ENCODE measurements around the gene B4GALT5.

B4GALT5 gene

GRCh38 chr20:49699200-49699992 is 14.3 kb downstream of the B4GALT5 start:
- no peak for DNase-seq

- DNase-seq: no peak
Observed at GRCh38 chr20:49698477-49698876, 15.2 kb downstream of the B4GALT5 start.

GRCh38 chr20:49697071-49697470 is 16.6 kb downstream of the B4GALT5 start:
- DNase-seq: no peak

GRCh38 chr20:49696594-49696993 is 17.1 kb downstream of the B4GALT5 start:
- DNase-seq: no peak

- no peak for DNase-seq
Observed at GRCh38 chr20:49695830-49696229, 17.8 kb downstream of the B4GALT5 start.

GRCh38 chr20:49694450-49695071 is 19.1 kb downstream of the B4GALT5 start:
- no peak for DNase-seq

- DNase-seq: no peak
Observed at GRCh38 chr20:49693435-49694171, 20.1 kb downstream of the B4GALT5 start.

- no peak for DNase-seq
Observed at GRCh38 chr20:49692941-49693340, 20.7 kb downstream of the B4GALT5 start.

GRCh38 chr20:49691818-49692568 is 21.7 kb downstream of the B4GALT5 start:
- no peak for DNase-seq

- no peak for DNase-seq
Observed at GRCh38 chr20:49690899-49691620, 22.6 kb downstream of the B4GALT5 start.

- DNase-seq: no peak
Observed at GRCh38 chr20:49687595-49688567, 25.8 kb downstream of the B4GALT5 start.

- DNase-seq: no peak
Observed at GRCh38 chr20:49685809-49686208, 27.9 kb downstream of the B4GALT5 start.

- no peak for DNase-seq
Observed at GRCh38 chr20:49685161-49685601, 28.5 kb downstream of the B4GALT5 start.

- no peak for DNase-seq
Observed at GRCh38 chr20:49684335-49684997, 29.2 kb downstream of the B4GALT5 start.

GRCh38 chr20:49682798-49683197 is 30.9 kb downstream of the B4GALT5 start:
- no peak for DNase-seq

- no peak for DNase-seq
Observed at GRCh38 chr20:49682278-49682677, 31.4 kb downstream of the B4GALT5 start.

- DNase-seq: no peak
Observed at GRCh38 chr20:49681850-49682216, 31.8 kb downstream of the B4GALT5 start.

GRCh38 chr20:49680484-49680883 is 33.2 kb downstream of the B4GALT5 start:
- DNase-seq: no peak

- no peak for DNase-seq
Observed at GRCh38 chr20:49679634-49680033, 34.0 kb downstream of the B4GALT5 start.

All from activated CD8-positive, alpha-beta memory T cell treated with anti-CD3 and anti-CD28 coated beads, Interleukin-2, amount 50 U/mL, for 4 hours (primary cell).